Sigmoid colon (tissue), 4 donors: Measurements from ENCODE around the gene CD80.

Source experiments
- EP300 ChIP-seq, 4 donors: sonication (generic); formaldehyde crosslinking; IDR thresholded peaks; one replicate each; pipeline ENCODE4 v1.6.1; 2017; ENCODE audit warnings: antibody characterized with exemption in 4 of 4
- POLR2AphosphoS5 ChIP-seq, 4 donors: sonication (generic); formaldehyde crosslinking; IDR thresholded peaks; one replicate each; pipeline ENCODE4 v1.6.1; 2017; ENCODE audit warnings: antibody characterized with exemption in 4 of 4
- TF ChIP-seq, protein P1 (sequence below), 4 experiments: fragments of 450-650 bp in 3 of 4; fragments of 200-600 bp in 1 of 4; IDR thresholded peaks; one replicate each; pipeline ENCODE4 v1.5.1; 2016 to 2019; ENCODE audit warnings: antibody characterized with exemption in 4 of 4, mild to moderate bottlenecking in 3 of 4, moderate library complexity in 2 of 4

DNA sequence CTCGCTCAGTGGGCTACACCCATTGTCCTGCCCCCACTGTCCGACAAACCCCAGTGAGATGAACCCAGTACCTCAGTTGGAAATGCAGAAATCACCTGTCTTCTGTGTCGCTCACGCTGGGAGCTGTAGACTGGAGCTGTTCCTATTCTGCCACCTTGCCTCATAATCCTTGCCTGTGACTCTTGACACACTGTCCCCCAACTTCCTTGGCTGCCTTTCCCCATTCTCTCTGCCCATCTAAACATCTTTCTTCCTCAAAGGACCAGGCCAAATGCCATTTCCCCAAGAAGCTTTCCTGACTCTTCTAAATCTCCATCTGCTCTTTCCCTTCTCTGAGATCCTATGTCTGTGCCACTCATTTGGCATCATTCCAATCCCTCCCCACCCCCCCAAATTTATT lies 9.7 kb upstream of the CD80 start:
- TF ChIP-seq EP300 (IDR thresholded peaks at IDR 0.05), result no peak
- TF ChIP-seq, protein P1, sequence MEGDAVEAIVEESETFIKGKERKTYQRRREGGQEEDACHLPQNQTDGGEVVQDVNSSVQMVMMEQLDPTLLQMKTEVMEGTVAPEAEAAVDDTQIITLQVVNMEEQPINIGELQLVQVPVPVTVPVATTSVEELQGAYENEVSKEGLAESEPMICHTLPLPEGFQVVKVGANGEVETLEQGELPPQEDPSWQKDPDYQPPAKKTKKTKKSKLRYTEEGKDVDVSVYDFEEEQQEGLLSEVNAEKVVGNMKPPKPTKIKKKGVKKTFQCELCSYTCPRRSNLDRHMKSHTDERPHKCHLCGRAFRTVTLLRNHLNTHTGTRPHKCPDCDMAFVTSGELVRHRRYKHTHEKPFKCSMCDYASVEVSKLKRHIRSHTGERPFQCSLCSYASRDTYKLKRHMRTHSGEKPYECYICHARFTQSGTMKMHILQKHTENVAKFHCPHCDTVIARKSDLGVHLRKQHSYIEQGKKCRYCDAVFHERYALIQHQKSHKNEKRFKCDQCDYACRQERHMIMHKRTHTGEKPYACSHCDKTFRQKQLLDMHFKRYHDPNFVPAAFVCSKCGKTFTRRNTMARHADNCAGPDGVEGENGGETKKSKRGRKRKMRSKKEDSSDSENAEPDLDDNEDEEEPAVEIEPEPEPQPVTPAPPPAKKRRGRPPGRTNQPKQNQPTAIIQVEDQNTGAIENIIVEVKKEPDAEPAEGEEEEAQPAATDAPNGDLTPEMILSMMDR (IDR thresholded peaks at IDR 0.05), result no peak
- no peak for TF ChIP-seq POLR2AphosphoS5 (IDR thresholded peaks at IDR 0.05)
